Smooth muscle cell of the coronary artery (primary cell): ENCODE results near the gene PPP4R3A. TPM values are rescaled to one million over a fixed set of nuclear protein-coding genes. Genes with fewer than 3 reads are reported as not detected.

Experiments
- total RNA-seq: library from RNA; depleted of rRNA; stranded (reverse); fragments of >200 nt; gene quantifications from 2 replicates; pipeline ENCODE4 v1.2.3, GENCODE V29; 2014; ENCODE audit warnings: low replicate concordance

PPP4R3A gene
- 45.6 and 48.9 TPM in 2 replicates for total RNA-seq

GRCh38 chr14:91510171-91511042 is at the start of gene PPP4R3A:
Gene PPP4R3A, minus strand, starts transcription at chr14:91510310. Its CDS starts 663 bp downstream, at chr14:91509647.

GRCh38 chr14:91417120-91417982 is 92.8 kb downstream of the PPP4R3A start, which contains the start of gene CCDC88C:
Gene CCDC88C, minus strand, starts transcription at chr14:91417820. Its CDS starts 130 bp downstream, at chr14:91417690.

Other genes with a start within 250 kb of the PPP4R3A start
- gene CCDC88C, start 92.5 kb downstream of the PPP4R3A start, total RNA-seq = 0.70 and 0.75 TPM in 2 replicates
- 0.23 TPM in 1 of 2 replicates, not detected in the other for gene CATSPERB, start 221.8 kb upstream of the PPP4R3A start, total RNA-seq